ENCODE data around the gene C2orf69.
A peak's percentile ranks its signal among the peaks of the same experiment; 100 is the strongest.

The C2orf69 gene

DNA sequence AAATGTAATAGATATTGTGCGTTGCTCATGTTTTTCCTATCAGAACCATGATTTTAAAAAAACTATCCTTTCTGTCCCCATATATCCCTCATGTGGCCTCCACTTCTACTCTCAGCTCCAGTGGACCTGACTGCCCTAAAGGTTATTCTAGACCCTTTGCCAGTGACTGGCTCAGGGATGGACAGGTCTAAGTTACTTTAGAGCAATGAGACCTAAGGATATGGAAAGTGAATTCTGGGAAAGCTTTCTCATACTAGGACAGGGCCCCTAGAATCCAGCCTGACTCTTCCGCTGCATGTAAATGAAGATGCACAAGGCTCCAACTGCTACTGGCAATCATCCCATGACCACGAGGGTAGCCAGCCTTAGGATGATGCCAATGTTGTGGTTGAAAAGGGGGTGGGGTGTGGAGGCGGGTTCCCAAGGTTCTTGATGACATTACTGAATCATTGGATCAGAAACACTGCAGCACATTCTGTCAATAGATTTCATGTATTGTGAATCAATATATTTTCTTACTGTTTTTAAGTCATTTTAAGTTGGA lies 21.3 kb downstream of the C2orf69 start:
- Mint-ChIP-seq H3K4me3 (no peak overlapping the region), H3K36me3 (ENCODE audit: low read depth) (peaks cover 49% of the 10 kb centered on the region), H3K4me1 (ENCODE audit: low read depth) (no peaks in the 10 kb centered on the region), H3K27me3 (ENCODE audit: low read depth) (no peaks in the 10 kb centered on the region), H3K9me3 (no peaks in the 10 kb centered on the region), H3K27ac (no peak overlapping the region)
- DNase-seq (ENCODE audit: low spot score) = no peak

DNA sequence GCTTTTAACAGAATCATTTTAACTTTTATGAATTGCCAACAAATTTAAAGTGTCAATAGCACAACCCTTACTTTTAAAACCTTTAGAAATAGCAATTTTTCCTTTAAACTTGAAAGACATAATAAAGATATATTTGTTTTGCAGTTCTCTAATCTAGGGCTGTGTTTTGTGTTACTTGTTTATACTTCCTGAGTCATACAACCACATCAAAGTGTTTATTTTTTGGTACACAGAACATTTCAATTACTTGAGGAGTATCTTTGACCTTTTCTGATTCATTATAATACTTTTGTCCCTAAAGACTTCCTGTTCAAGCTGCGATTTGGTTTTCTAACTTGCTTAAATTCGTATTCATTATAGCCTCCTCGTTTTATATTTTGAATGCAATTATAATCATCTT lies 22.4 kb downstream of the C2orf69 start:
- Mint-ChIP-seq H3K9me3 (no peaks in the 10 kb centered on the region), H3K27me3 (ENCODE audit: low read depth) (no peaks in the 10 kb centered on the region), H3K4me3 (no peak overlapping the region), H3K27ac (no peak overlapping the region), H3K36me3 (ENCODE audit: low read depth) (peaks cover 50% of the 10 kb centered on the region), H3K4me1 (ENCODE audit: low read depth) (no peaks in the 10 kb centered on the region)
- no peak for DNase-seq (ENCODE audit: low spot score)

DNA sequence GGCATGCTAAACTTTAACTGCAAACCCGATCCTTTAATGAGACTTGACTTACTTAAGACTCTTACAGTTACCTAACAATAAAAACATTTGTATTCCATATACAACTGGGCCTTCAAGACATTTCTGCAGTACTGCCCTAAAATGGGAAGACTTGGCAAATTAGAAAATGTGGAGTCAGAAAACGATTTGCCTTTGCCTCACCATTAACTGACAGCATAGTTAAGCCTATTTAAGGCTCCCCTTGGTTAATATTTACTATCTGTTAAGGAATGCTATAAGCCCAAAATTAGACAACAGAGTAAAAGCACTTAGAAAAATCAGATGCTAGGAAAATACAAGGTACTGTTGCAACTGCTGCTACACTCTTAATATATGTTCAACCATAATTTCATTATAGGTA lies 25.5 kb downstream of the C2orf69 start:
- H3K27ac Mint-ChIP-seq = no peak overlapping the region
- no peak overlapping the region for H3K4me3 Mint-ChIP-seq
- no peak for DNase-seq (ENCODE audit: low spot score)
- H3K36me3 Mint-ChIP-seq (ENCODE audit: low read depth) = peaks cover 39% of the 10 kb centered on the region
- peaks cover 5% of the 10 kb centered on the region for H3K4me1 Mint-ChIP-seq (ENCODE audit: low read depth)
- no peaks in the 10 kb centered on the region for H3K9me3 Mint-ChIP-seq
- no peaks in the 10 kb centered on the region for H3K27me3 Mint-ChIP-seq (ENCODE audit: low read depth)

DNA sequence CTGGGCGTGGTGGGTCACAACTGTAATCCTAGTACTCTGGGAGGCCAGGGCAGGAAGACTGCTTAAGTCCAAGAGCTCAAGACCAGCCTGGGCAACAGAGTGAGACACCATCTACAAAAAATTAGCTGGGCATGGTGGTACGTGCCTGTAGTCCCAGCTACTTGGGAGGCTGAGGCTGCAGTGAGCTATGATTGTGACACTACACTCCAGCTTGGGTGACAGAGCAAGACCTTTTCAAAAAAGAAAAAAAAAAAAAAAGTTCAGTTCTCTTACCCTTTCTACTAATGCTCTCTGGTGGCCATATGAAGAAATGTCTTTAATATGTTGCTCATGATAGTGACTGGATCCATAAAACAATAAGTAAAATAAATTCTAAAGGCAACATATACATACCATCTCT lies 29.3 kb downstream of the C2orf69 start:
- Mint-ChIP-seq H3K4me1 (ENCODE audit: low read depth) (peaks cover 8% of the 10 kb centered on the region), H3K4me3 (no peak overlapping the region), H3K27ac (peak overlapping the region; percentile 62), H3K27me3 (ENCODE audit: low read depth) (no peaks in the 10 kb centered on the region), H3K36me3 (ENCODE audit: low read depth) (peaks cover 33% of the 10 kb centered on the region), H3K9me3 (no peaks in the 10 kb centered on the region)
- DNase-seq (ENCODE audit: low spot score) = no peak

DNA sequence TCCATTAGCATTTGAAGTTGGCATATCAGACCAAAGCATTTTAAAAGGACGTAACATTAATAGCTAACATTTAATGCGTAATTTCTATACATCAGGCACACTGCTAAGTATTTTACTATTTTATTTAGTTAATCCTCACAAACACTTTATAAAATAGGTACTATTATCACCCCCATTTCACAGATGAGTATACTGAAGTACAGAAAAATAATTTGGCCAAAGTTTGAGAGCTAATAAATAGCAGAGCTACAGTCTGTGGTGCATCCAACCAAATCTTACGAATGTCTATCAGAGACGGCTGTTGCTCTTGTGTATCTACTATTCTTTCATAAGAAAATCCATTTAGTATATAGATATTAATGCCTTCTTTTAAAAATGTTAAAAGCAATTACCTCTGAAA lies 32.3 kb downstream of the C2orf69 start:
- no peak overlapping the region for H3K4me3 Mint-ChIP-seq
- H3K4me1 Mint-ChIP-seq (ENCODE audit: low read depth) = peaks cover 14% of the 10 kb centered on the region
- H3K27ac Mint-ChIP-seq = no peak overlapping the region
- H3K27me3 Mint-ChIP-seq (ENCODE audit: low read depth) = no peaks in the 10 kb centered on the region
- H3K9me3 Mint-ChIP-seq = no peaks in the 10 kb centered on the region
- peaks cover 35% of the 10 kb centered on the region for H3K36me3 Mint-ChIP-seq (ENCODE audit: low read depth)
- DNase-seq (ENCODE audit: low spot score) = no peak

DNA sequence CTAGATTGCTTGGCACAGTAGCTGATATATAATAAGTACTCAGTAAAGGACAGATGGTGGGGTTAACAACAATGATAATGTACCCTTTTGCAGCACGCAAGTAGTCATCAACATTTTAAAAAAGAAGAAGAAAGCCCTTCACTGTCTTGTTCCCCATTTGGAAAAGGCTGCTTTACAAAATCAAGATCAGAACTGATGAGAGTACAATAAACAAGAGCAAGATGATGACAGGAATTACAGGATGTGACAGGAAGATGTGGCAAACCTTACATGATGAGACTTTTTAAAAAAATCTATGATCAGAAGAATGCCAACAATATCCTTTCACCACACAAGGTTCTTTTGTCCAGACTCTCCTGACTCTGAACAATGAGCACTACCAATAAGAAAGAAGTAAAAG lies 35.1 kb downstream of the C2orf69 start:
- no peaks in the 10 kb centered on the region for H3K9me3 Mint-ChIP-seq
- no peaks in the 10 kb centered on the region for H3K27me3 Mint-ChIP-seq (ENCODE audit: low read depth)
- H3K27ac Mint-ChIP-seq = no peak overlapping the region
- H3K4me3 Mint-ChIP-seq = no peak overlapping the region
- H3K36me3 Mint-ChIP-seq (ENCODE audit: low read depth) = peaks cover 33% of the 10 kb centered on the region
- peaks cover 19% of the 10 kb centered on the region for H3K4me1 Mint-ChIP-seq (ENCODE audit: low read depth)
- no peak for DNase-seq (ENCODE audit: low spot score)

DNA sequence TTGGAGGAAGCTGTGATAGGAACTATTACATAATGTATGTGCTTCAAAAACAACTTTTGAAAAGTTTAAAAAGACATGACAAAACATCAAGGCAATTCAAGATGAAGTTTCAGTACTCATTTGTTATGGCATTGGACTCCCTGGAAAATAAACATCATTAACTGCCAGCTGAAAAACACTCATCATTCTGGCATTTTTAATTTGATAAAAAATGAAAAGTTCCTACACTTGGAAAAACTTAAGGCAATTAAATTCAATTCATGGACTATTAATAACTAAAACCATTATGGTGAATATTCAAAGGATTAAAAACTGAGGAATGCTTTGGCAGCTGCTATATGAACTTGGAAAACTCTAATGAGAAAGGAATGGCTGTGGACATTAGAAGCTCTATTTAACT lies 35.7 kb downstream of the C2orf69 start:
- Mint-ChIP-seq H3K36me3 (ENCODE audit: low read depth) (peaks cover 33% of the 10 kb centered on the region), H3K27me3 (ENCODE audit: low read depth) (no peaks in the 10 kb centered on the region), H3K27ac (no peak overlapping the region), H3K4me3 (no peak overlapping the region), H3K4me1 (ENCODE audit: low read depth) (peaks cover 24% of the 10 kb centered on the region), H3K9me3 (no peaks in the 10 kb centered on the region)
- no peak for DNase-seq (ENCODE audit: low spot score)

DNA sequence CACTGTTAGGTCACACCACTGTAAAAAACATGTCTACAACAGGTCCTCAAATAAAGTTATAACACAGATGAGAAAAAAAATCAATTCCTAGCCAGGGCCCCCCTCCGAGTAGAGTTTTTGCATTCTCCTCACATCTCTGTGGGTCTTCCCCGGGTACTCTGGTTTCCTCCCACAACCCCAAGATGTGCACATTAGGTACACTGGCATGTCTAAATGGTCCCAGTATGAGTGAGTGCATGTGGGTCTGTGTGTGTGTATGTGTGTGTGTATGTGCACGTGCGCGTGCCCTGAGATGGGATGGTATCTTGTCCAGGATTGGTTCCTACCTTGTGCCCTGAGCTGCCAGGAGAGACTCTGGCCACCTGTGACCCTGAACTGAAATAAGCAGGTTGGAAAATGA lies 39.3 kb downstream of the C2orf69 start:
- Mint-ChIP-seq H3K36me3 (ENCODE audit: low read depth) (peaks cover 22% of the 10 kb centered on the region), H3K9me3 (no peaks in the 10 kb centered on the region), H3K27ac (peak overlapping the region; percentile 64), H3K4me1 (ENCODE audit: low read depth) (peaks cover 36% of the 10 kb centered on the region), H3K4me3 (no peak overlapping the region), H3K27me3 (ENCODE audit: low read depth) (no peaks in the 10 kb centered on the region)
- DNase-seq (ENCODE audit: low spot score) = no peak

DNA sequence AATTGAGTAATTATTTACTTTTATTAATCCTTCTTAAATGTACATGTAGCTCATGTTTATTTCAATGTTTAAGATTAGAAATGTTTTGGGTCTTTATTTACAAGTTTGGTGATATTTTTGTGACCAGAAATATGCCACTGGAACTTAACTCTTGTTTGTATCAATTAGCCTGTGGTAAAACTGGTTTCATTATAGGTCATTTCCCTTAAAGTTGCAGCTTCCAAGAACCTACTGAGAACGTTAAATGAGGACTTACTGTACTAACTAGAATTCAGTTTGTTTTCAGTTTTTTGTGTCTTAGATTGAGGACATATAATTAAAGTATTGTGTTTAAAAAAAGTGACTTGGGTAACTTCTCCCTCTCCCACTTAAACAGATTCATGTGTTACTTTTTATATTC lies 39.9 kb downstream of the C2orf69 start:
- no peaks in the 10 kb centered on the region for H3K9me3 Mint-ChIP-seq
- DNase-seq (ENCODE audit: low spot score) = no peak
- H3K4me3 Mint-ChIP-seq = peak overlapping the region; percentile 42
- H3K27ac Mint-ChIP-seq = no peak overlapping the region
- H3K27me3 Mint-ChIP-seq (ENCODE audit: low read depth) = no peaks in the 10 kb centered on the region
- peaks cover 24% of the 10 kb centered on the region for H3K36me3 Mint-ChIP-seq (ENCODE audit: low read depth)
- H3K4me1 Mint-ChIP-seq (ENCODE audit: low read depth) = peaks cover 36% of the 10 kb centered on the region

DNA sequence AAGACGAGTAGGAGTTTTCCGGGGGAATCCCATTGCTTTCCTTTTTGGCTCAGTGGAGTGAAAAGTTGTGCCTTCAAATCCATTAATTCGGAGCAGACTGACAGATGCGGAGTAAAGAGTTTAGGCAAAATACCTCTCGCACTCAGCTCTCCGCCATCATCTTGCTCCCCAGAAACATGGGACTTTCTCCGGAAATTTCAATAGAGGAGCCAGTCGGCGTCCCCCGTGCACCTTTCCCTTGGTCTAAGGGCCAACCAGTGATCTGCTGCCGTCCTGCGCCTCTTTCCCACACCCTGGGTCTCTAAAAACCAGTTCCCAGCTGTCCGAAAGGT lies 43.9 kb downstream of the C2orf69 start:
- Mint-ChIP-seq H3K36me3 (ENCODE audit: low read depth) (peaks cover 24% of the 10 kb centered on the region), H3K27ac (peak overlapping the region; percentile 93), H3K4me1 (ENCODE audit: low read depth) (peaks cover 46% of the 10 kb centered on the region), H3K27me3 (ENCODE audit: low read depth) (no peaks in the 10 kb centered on the region), H3K9me3 (no peaks in the 10 kb centered on the region), H3K4me3 (peak overlapping the region; percentile 99)
- no peak for DNase-seq (ENCODE audit: low spot score)

DNA sequence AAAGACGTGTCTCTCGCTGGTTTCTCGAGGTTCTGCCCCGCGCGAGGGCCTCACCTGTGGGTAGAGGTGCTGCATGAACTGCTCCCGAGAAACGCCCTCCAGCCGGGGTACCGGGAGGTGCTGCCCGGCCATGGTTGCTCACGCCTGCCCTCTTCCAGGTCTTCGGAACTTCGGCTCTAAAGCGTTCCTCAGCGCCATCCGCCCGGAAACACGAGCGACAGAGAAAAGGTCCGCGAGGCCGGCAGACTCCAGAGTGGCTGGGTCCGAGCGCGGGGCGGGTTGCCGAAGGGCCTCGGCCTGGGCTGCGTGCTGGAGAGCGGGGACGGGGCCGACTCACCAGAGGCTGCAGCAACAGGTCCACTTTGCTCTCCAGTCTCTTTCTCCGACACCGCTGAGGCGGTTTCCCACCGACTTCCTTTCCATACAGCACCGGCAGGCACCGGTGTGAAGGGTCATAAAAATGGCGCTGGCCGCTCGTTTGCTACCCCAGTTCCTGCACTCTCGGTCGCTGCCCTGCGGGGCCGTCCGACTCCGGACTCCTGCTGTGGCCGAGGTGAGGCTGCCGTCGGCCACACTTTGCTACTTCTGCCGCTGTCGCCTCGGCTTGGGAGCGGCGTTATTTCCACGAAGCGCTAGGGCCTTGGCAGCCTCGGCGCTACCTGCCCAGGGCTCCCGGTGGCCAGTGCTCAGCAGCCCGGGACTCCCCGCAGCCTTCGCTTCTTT lies 44.4 kb downstream of the C2orf69 start, which contains the start of the genes MAIP1 and TYW5:
MAIP1 (plus strand) TSS at position 244 of the 723 bp plus-strand sequence; CDS start at position 461, 217 bp downstream.
TYW5 (minus strand) TSS at position 153 of the 723 bp plus-strand sequence; CDS start at position 132, 21 bp downstream.
- peaks cover 24% of the 10 kb centered on the region for H3K36me3 Mint-ChIP-seq (ENCODE audit: low read depth)
- peak within 1 kb of the TSS; percentile 99 for H3K4me3 Mint-ChIP-seq
- H3K27me3 Mint-ChIP-seq (ENCODE audit: low read depth) = no peaks in the 10 kb centered on the region
- peaks cover 44% of the 10 kb centered on the region for H3K4me1 Mint-ChIP-seq (ENCODE audit: low read depth)
- DNase-seq (ENCODE audit: low spot score) = peak; percentile 77
- no peaks in the 10 kb centered on the region for H3K9me3 Mint-ChIP-seq
- peak within 1 kb of the TSS; percentile 93 for H3K27ac Mint-ChIP-seq

DNA sequence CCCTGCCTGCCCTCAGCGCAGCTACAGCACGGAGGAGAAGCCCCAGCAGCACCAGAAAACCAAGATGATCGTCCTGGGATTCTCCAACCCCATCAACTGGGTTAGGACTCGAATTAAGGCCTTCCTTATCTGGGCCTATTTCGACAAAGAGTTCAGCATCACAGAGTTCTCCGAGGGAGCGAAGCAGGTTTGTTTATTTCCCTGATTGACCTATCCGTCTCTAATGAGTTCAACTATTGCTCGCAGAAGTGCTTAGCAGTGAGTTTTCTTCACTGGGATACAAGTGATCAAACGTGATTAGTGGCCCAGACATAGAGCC lies 44.9 kb downstream of the C2orf69 start:
- Mint-ChIP-seq H3K4me3 (peak overlapping the region; percentile 99), H3K27me3 (ENCODE audit: low read depth) (no peaks in the 10 kb centered on the region), H3K36me3 (ENCODE audit: low read depth) (peaks cover 27% of the 10 kb centered on the region), H3K27ac (peak overlapping the region; percentile 93), H3K9me3 (no peaks in the 10 kb centered on the region), H3K4me1 (ENCODE audit: low read depth) (peaks cover 40% of the 10 kb centered on the region)
- no peak for DNase-seq (ENCODE audit: low spot score)

DNA sequence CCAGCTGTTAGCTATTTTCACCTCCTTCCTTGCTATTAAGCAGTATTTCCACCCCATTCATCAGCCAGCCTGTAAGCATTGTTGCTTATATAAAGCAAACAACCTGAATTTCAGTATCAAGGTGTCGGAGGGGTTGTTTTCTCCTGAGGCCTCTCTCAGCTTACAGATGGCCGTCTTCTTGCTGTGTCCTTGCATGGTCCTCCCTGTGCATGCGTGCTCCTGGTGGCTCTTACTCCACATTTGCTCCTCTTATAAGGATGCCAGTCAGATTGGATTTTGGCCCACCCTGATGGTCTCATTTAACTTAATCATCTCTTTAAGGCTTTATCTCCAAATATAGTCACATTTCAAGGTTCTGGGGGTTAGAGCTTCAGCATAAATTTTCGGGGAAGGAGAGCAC lies 46.9 kb downstream of the C2orf69 start:
- no peak for DNase-seq (ENCODE audit: low spot score)
- Mint-ChIP-seq H3K9me3 (no peaks in the 10 kb centered on the region), H3K27ac (no peak overlapping the region), H3K4me1 (ENCODE audit: low read depth) (peaks cover 35% of the 10 kb centered on the region), H3K36me3 (ENCODE audit: low read depth) (peaks cover 41% of the 10 kb centered on the region), H3K27me3 (ENCODE audit: low read depth) (no peaks in the 10 kb centered on the region), H3K4me3 (peak overlapping the region; percentile 46)

DNA sequence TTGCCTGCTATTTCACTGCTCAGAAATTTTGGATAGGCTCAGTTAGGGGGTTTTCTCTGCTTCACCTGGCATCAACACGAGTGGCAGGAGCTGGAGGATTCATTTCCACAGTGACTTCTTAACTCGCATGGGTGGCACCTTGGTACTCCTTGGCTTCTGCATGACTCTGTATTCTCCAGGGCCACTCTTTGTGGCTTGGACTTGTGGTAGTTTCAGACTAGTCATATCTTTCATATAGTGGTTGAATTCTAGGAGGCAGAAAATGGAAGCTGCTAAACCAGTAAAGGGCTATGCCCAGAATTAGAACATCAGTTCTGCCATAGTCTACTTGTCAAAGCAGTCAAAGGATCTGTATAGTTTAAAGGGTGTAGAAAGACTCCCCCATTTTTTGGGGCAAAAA lies 51.1 kb downstream of the C2orf69 start:
- no peak for DNase-seq (ENCODE audit: low spot score)
- H3K27me3 Mint-ChIP-seq (ENCODE audit: low read depth) = no peaks in the 10 kb centered on the region
- no peak overlapping the region for H3K4me3 Mint-ChIP-seq
- no peaks in the 10 kb centered on the region for H3K9me3 Mint-ChIP-seq
- H3K36me3 Mint-ChIP-seq (ENCODE audit: low read depth) = peaks cover 51% of the 10 kb centered on the region
- H3K27ac Mint-ChIP-seq = no peak overlapping the region
- peaks cover 19% of the 10 kb centered on the region for H3K4me1 Mint-ChIP-seq (ENCODE audit: low read depth)

DNA sequence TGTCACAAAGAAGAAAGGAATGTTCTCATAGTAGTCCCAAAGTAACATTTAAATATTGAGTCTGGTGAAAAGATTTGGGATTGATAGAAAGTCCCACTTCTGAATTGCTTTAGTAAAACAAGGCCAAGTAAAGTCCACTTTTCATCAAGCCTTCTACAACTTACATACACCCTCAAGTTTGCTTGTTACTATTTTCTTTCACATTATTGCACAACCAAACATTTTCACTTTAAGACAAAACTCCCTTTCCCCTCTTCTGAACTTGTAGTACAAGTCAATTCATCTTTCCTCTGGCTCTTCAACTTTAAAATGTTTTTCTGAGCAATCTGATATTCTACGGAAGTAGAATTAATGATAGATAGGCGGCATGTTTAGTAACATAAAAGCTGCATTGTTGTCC lies 55.3 kb downstream of the C2orf69 start:
- H3K4me3 Mint-ChIP-seq = no peak overlapping the region

More for the DNA sequence above, 55.3 kb downstream of the C2orf69 start:
- Mint-ChIP-seq H3K36me3 (ENCODE audit: low read depth) (peaks cover 35% of the 10 kb centered on the region), H3K4me1 (ENCODE audit: low read depth) (peaks cover 7% of the 10 kb centered on the region), H3K27me3 (ENCODE audit: low read depth) (no peaks in the 10 kb centered on the region), H3K9me3 (no peaks in the 10 kb centered on the region), H3K27ac (no peak overlapping the region)
- DNase-seq (ENCODE audit: low spot score) = no peak
